Measurements from ENCODE around the gene HSD17B12.
A peak's percentile ranks its signal among the peaks of the same experiment; 100 is the strongest.

Gene HSD17B12

GRCh38 chr11:43845816-43846215 is 165.3 kb downstream of the HSD17B12 start:
- Histone ChIP-seq H3K4ac (ENCODE audit: low read depth, low read length) (no peak overlapping the region), H4K8ac (ENCODE audit: low read depth, low read length) (no peak overlapping the region), H2AFZ (ENCODE audit: insufficient read depth, low read length, poor library complexity) (no peak overlapping the region), H2BK5ac (ENCODE audit: low read depth, low read length, poor library complexity) (no peak overlapping the region), H2AK5ac (ENCODE audit: low read length) (no peak overlapping the region), H3K14ac (ENCODE audit: low read length) (no peak overlapping the region), H3K79me2 (ENCODE audit: control insufficient read depth, insufficient read depth, low read length, poor library complexity) (no peaks in the 10 kb centered on the region), H4K12ac (ENCODE audit: low read depth, low read length) (no peak overlapping the region), H3K4me1 (ENCODE audit: control insufficient read depth in 1 of 2, insufficient read depth in 2 of 2, low read length in 2 of 2) (no peaks in the 10 kb centered on the region), H3K27me3 (ENCODE audit: insufficient read depth, low read length) (no peaks in the 10 kb centered on the region), H3K27ac (ENCODE audit: low read depth, low read length) (no peak overlapping the region), H4K91ac (ENCODE audit: low read depth, low read length) (no peak overlapping the region), H2BK120ac (ENCODE audit: insufficient read depth, low read length, poor library complexity) (no peak overlapping the region), H3K36me3 (ENCODE audit: control insufficient read depth in 1 of 2, insufficient read depth in 2 of 2, low read length in 2 of 2) (peaks cover 3 to 4% of the 10 kb centered on the region in 2 experiments), H3K9ac (ENCODE audit: low read length) (no peak overlapping the region), H3K9me3 (ENCODE audit: insufficient read depth, low read depth, low read length) (no peaks in the 10 kb centered on the region), H3K23ac (ENCODE audit: low read length) (no peak overlapping the region), H3K18ac (ENCODE audit: low read length) (no peak overlapping the region), H2BK12ac (ENCODE audit: low read length) (no peak overlapping the region), H3K4me3 (ENCODE audit: low read depth, low read length) (no peak overlapping the region), H3K79me1 (ENCODE audit: low read length) (no peaks in the 10 kb centered on the region), H3K4me2 (ENCODE audit: low read length) (no peak overlapping the region)
- DNase-seq, result peak; percentile 42 to 80
- no CpG with 5 or more reads among the region's 3 CpGs for WGBS (ENCODE audit: extremely low coverage, insufficient coverage, insufficient read length)

- peak; percentile 48 to 83 for DNase-seq
- no peak overlapping the region for H4K91ac ChIP-seq (ENCODE audit: low read depth, low read length)
- no CpG with 5 or more reads among the region's 4 CpGs for WGBS (ENCODE audit: extremely low coverage, insufficient coverage, insufficient read length)
Observed at GRCh38 chr11:43852057-43852636, 171.6 kb downstream of the HSD17B12 start.

GRCh38 chr11:43853781-43854180 is 173.2 kb downstream of the HSD17B12 start:
- Histone ChIP-seq H3K9me3 (ENCODE audit: insufficient read depth, low read depth, low read length) (no peaks in the 10 kb centered on the region), H2BK5ac (ENCODE audit: low read depth, low read length, poor library complexity) (no peak overlapping the region), H2AFZ (ENCODE audit: insufficient read depth, low read length, poor library complexity) (no peak overlapping the region), H4K91ac (ENCODE audit: low read depth, low read length) (no peak overlapping the region), H3K23ac (ENCODE audit: low read length) (no peak overlapping the region), H3K79me1 (ENCODE audit: low read length) (no peaks in the 10 kb centered on the region), H3K18ac (ENCODE audit: low read length) (no peak overlapping the region), H2BK12ac (ENCODE audit: low read length) (no peak overlapping the region), H4K8ac (ENCODE audit: low read depth, low read length) (no peak overlapping the region), H3K4ac (ENCODE audit: low read depth, low read length) (no peak overlapping the region), H3K27ac (ENCODE audit: low read depth, low read length) (no peak overlapping the region), H3K4me3 (ENCODE audit: low read depth, low read length) (no peak overlapping the region), H3K4me1 (ENCODE audit: control insufficient read depth in 1 of 2, insufficient read depth in 2 of 2, low read length in 2 of 2) (no peaks in the 10 kb centered on the region), H3K36me3 (ENCODE audit: control insufficient read depth in 1 of 2, insufficient read depth in 2 of 2, low read length in 2 of 2) (peaks cover 5 to 6% of the 10 kb centered on the region in 2 experiments), H3K27me3 (ENCODE audit: insufficient read depth, low read length) (no peaks in the 10 kb centered on the region), H4K12ac (ENCODE audit: low read depth, low read length) (no peak overlapping the region), H3K14ac (ENCODE audit: low read length) (no peak overlapping the region), H2BK120ac (ENCODE audit: insufficient read depth, low read length, poor library complexity) (no peak overlapping the region), H3K9ac (ENCODE audit: low read length) (no peak overlapping the region), H2AK5ac (ENCODE audit: low read length) (no peak overlapping the region), H3K4me2 (ENCODE audit: low read length) (no peak overlapping the region), H3K79me2 (ENCODE audit: control insufficient read depth, insufficient read depth, low read length, poor library complexity) (no peaks in the 10 kb centered on the region)
- DNase-seq, result no peak

More at GRCh38 chr11:43852057-43852636, 171.6 kb downstream of the HSD17B12 start:
- Histone ChIP-seq H3K4ac (ENCODE audit: low read depth, low read length) (no peak overlapping the region), H4K8ac (ENCODE audit: low read depth, low read length) (no peak overlapping the region), H3K9ac (ENCODE audit: low read length) (no peak overlapping the region), H3K4me1 (ENCODE audit: control insufficient read depth in 1 of 2, insufficient read depth in 2 of 2, low read length in 2 of 2) (no peaks in the 10 kb centered on the region), H2BK12ac (ENCODE audit: low read length) (no peak overlapping the region), H3K23ac (ENCODE audit: low read length) (no peak overlapping the region), H3K4me3 (ENCODE audit: low read depth, low read length) (no peak overlapping the region), H3K79me1 (ENCODE audit: low read length) (no peaks in the 10 kb centered on the region), H3K4me2 (ENCODE audit: low read length) (no peak overlapping the region), H2BK5ac (ENCODE audit: low read depth, low read length, poor library complexity) (no peak overlapping the region), H3K36me3 (ENCODE audit: control insufficient read depth in 1 of 2, insufficient read depth in 2 of 2, low read length in 2 of 2) (peaks cover 6 to 9% of the 10 kb centered on the region in 2 experiments), H2AFZ (ENCODE audit: insufficient read depth, low read length, poor library complexity) (no peak overlapping the region), H3K14ac (ENCODE audit: low read length) (no peak overlapping the region), H3K79me2 (ENCODE audit: control insufficient read depth, insufficient read depth, low read length, poor library complexity) (no peaks in the 10 kb centered on the region), H3K27me3 (ENCODE audit: insufficient read depth, low read length) (no peaks in the 10 kb centered on the region), H3K9me3 (ENCODE audit: insufficient read depth, low read depth, low read length) (no peaks in the 10 kb centered on the region), H3K27ac (ENCODE audit: low read depth, low read length) (no peak overlapping the region), H2BK120ac (ENCODE audit: insufficient read depth, low read length, poor library complexity) (no peak overlapping the region), H3K18ac (ENCODE audit: low read length) (no peak overlapping the region), H4K12ac (ENCODE audit: low read depth, low read length) (no peak overlapping the region), H2AK5ac (ENCODE audit: low read length) (no peak overlapping the region)

GRCh38 chr11:43856993-43857392 is 176.5 kb downstream of the HSD17B12 start:
- WGBS (ENCODE audit: extremely low coverage, insufficient coverage, insufficient read length), result no CpG with 5 or more reads among the region's 3 CpGs
- H3K23ac ChIP-seq (ENCODE audit: low read length), result no peak overlapping the region
- no peak overlapping the region for H4K91ac ChIP-seq (ENCODE audit: low read depth, low read length)
- H3K36me3 ChIP-seq (ENCODE audit: control insufficient read depth in 1 of 2, insufficient read depth in 2 of 2, low read length in 2 of 2), result peaks cover 5 to 6% of the 10 kb centered on the region in 2 experiments
- no peak overlapping the region for H3K14ac ChIP-seq (ENCODE audit: low read length)
- no peak overlapping the region for H3K4me3 ChIP-seq (ENCODE audit: low read depth, low read length)
- H2BK120ac ChIP-seq (ENCODE audit: insufficient read depth, low read length, poor library complexity), result no peak overlapping the region
- H3K79me1 ChIP-seq (ENCODE audit: low read length), result no peaks in the 10 kb centered on the region
- no peak overlapping the region for H2BK12ac ChIP-seq (ENCODE audit: low read length)
- no peak overlapping the region for H4K8ac ChIP-seq (ENCODE audit: low read depth, low read length)
- H2BK5ac ChIP-seq (ENCODE audit: low read depth, low read length, poor library complexity), result no peak overlapping the region
- H3K4me2 ChIP-seq (ENCODE audit: low read length), result no peak overlapping the region
- no peak overlapping the region for H3K18ac ChIP-seq (ENCODE audit: low read length)
- H3K4me1 ChIP-seq (ENCODE audit: control insufficient read depth in 1 of 2, insufficient read depth in 2 of 2, low read length in 2 of 2), result no peaks in the 10 kb centered on the region
- H3K4ac ChIP-seq (ENCODE audit: low read depth, low read length), result no peak overlapping the region
- no peak for DNase-seq
- H3K79me2 ChIP-seq (ENCODE audit: control insufficient read depth, insufficient read depth, low read length, poor library complexity), result no peaks in the 10 kb centered on the region
- H3K27ac ChIP-seq (ENCODE audit: low read depth, low read length), result no peak overlapping the region
- no peak overlapping the region for H3K9ac ChIP-seq (ENCODE audit: low read length)
- H2AFZ ChIP-seq (ENCODE audit: insufficient read depth, low read length, poor library complexity), result no peak overlapping the region
- no peak overlapping the region for H4K12ac ChIP-seq (ENCODE audit: low read depth, low read length)
- peaks cover 3% of the 10 kb centered on the region for H3K9me3 ChIP-seq (ENCODE audit: insufficient read depth, low read depth, low read length)
- H3K27me3 ChIP-seq (ENCODE audit: insufficient read depth, low read length), result no peaks in the 10 kb centered on the region
- no peak overlapping the region for H2AK5ac ChIP-seq (ENCODE audit: low read length)

Data from trophoblast cell (in vitro differentiated cells and primary cell).